GM15510 (cell line): ENCODE measurements around the gene CDH11.

Experiments used
- POLR2A ChIP-seq: IDR thresholded peaks from 3 replicates; pipeline ENCODE4 v1.6.1; 2011; ENCODE audit warnings: borderline replicate concordance; ENCODE audit not compliant: insufficient read length; ENCODE audit errors: extremely low read depth

The CDH11 gene

GRCh38 chr16:65102326-65102725, 19.5 kb downstream of the CDH11 start:
- TF ChIP-seq POLR2A: no peak

GRCh38 chr16:65101009-65101408, 20.9 kb downstream of the CDH11 start:
- no peak for TF ChIP-seq POLR2A

- no peak for TF ChIP-seq POLR2A
Observed at GRCh38 chr16:65099607-65100006, 22.3 kb downstream of the CDH11 start.

GRCh38 chr16:65098916-65099315, 22.9 kb downstream of the CDH11 start:
- no peak for TF ChIP-seq POLR2A

- no peak for TF ChIP-seq POLR2A
Observed at GRCh38 chr16:65097296-65097695, 24.6 kb downstream of the CDH11 start.

GRCh38 chr16:65095906-65096305, 26.0 kb downstream of the CDH11 start:
- no peak for TF ChIP-seq POLR2A

- no peak for TF ChIP-seq POLR2A
Observed at GRCh38 chr16:65095090-65095728, 26.7 kb downstream of the CDH11 start.

GRCh38 chr16:65094009-65094408, 27.9 kb downstream of the CDH11 start:
- no peak for TF ChIP-seq POLR2A

- no peak for TF ChIP-seq POLR2A
Observed at GRCh38 chr16:65083164-65083857, 38.6 kb downstream of the CDH11 start.

GRCh38 chr16:65079549-65079948, 42.3 kb downstream of the CDH11 start:
- TF ChIP-seq POLR2A: no peak

GRCh38 chr16:65077181-65077580, 44.7 kb downstream of the CDH11 start:
- TF ChIP-seq POLR2A: no peak

- TF ChIP-seq POLR2A: no peak
Observed at GRCh38 chr16:65075877-65076276, 46.0 kb downstream of the CDH11 start.

- no peak for TF ChIP-seq POLR2A
Observed at GRCh38 chr16:65071433-65072311, 50.2 kb downstream of the CDH11 start.

- TF ChIP-seq POLR2A: no peak
Observed at GRCh38 chr16:65070831-65071432, 50.9 kb downstream of the CDH11 start.

GRCh38 chr16:65069766-65070165, 52.1 kb downstream of the CDH11 start:
- TF ChIP-seq POLR2A: no peak

GRCh38 chr16:65069065-65069464, 52.8 kb downstream of the CDH11 start:
- no peak for TF ChIP-seq POLR2A

- no peak for TF ChIP-seq POLR2A
Observed at GRCh38 chr16:65068151-65068740, 53.6 kb downstream of the CDH11 start.
